HG03520 (cell line): Measurements from ENCODE around the gene PALS2.
A peak's percentile ranks its signal among the peaks of the same experiment; 100 is the strongest.

Source experiments
- ATAC-seq: cut with Tn5 transposase; IDR thresholded peaks from one replicate; pipeline ENCODE4 v1.9.1; 2021; ENCODE audit warnings: mild to moderate bottlenecking, moderate library complexity; ENCODE audit not compliant: unreplicated experiment

The PALS2 gene

GRCh38 chr7:24572997-24573553 lies at the start of gene PALS2:
PALS2 (plus strand) TSS chr7:24573452; CDS start chr7:24623668, 50,216 bp downstream.
- peak; percentile 30 for ATAC-seq

GRCh38 chr7:24531255-24531654 lies 42.0 kb upstream of the PALS2 start:
- no peak for ATAC-seq

GRCh38 chr7:24536682-24537081 lies 36.6 kb upstream of the PALS2 start:
- no peak for ATAC-seq

- ATAC-seq, result no peak
These were observed 32.3 kb upstream of the PALS2 start for GRCh38 chr7:24540956-24541355.

- no peak for ATAC-seq
These were observed 28.0 kb upstream of the PALS2 start for GRCh38 chr7:24545215-24545614.

GRCh38 chr7:24548390-24548789 lies 24.9 kb upstream of the PALS2 start:
- ATAC-seq, result no peak

GRCh38 chr7:24549991-24550390 lies 23.3 kb upstream of the PALS2 start:
- no peak for ATAC-seq

GRCh38 chr7:24555184-24555583 lies 18.1 kb upstream of the PALS2 start:
- ATAC-seq, result no peak

GRCh38 chr7:24555719-24556118 lies 17.5 kb upstream of the PALS2 start:
- ATAC-seq, result no peak

- no peak for ATAC-seq
These were observed 12.5 kb upstream of the PALS2 start for GRCh38 chr7:24560772-24561171.

- ATAC-seq, result no peak
These were observed 7.0 kb upstream of the PALS2 start for GRCh38 chr7:24566274-24566673.

- no peak for ATAC-seq
These were observed 2.3 kb upstream of the PALS2 start for GRCh38 chr7:24570983-24571382.

- no peak for ATAC-seq
These were observed 1.2 kb upstream of the PALS2 start for GRCh38 chr7:24572016-24572392.

- ATAC-seq, result no peak
These were observed 757 bp upstream of the PALS2 start for GRCh38 chr7:24572393-24572996.

GRCh38 chr7:24573554-24574338 lies 494 bp downstream of the PALS2 start:
- ATAC-seq, result peak; percentile 30

GRCh38 chr7:24574386-24574785 lies 1.1 kb downstream of the PALS2 start:
- ATAC-seq, result no peak

GRCh38 chr7:24574950-24575349 lies 1.7 kb downstream of the PALS2 start:
- ATAC-seq, result no peak

- ATAC-seq, result no peak
These were observed 3.1 kb downstream of the PALS2 start for GRCh38 chr7:24576171-24577025.

- no peak for ATAC-seq
These were observed 4.8 kb downstream of the PALS2 start for GRCh38 chr7:24578052-24578451.

GRCh38 chr7:24580283-24580946 lies 7.2 kb downstream of the PALS2 start:
- no peak for ATAC-seq

GRCh38 chr7:24582166-24582565 lies 8.9 kb downstream of the PALS2 start:
- ATAC-seq, result no peak
